AG09309 (cell line): ENCODE data around the gene LARGE1.

Experiments
- DNase-seq: peaks from one replicate; pipeline ENCODE4 v3.0.0-alpha.2; 2010; ENCODE audit warnings: low read depth
- H3K4me3 ChIP-seq: 2 replicates; pipeline ENCODE4 v1.5.1; 2011; ENCODE audit warnings: mild to moderate bottlenecking, low read depth, low read length, moderate library complexity; ENCODE audit not compliant: control insufficient read depth
- TF ChIP-seq, protein P1 (sequence below): IDR thresholded peaks from 2 replicates; pipeline ENCODE4 v1.5.1; 2011; ENCODE audit warnings: mild to moderate bottlenecking, low read depth, low read length, inconsistent platforms; ENCODE audit not compliant: insufficient read depth, control insufficient read depth; ENCODE audit errors: missing control alignments

The LARGE1 gene

DNA sequence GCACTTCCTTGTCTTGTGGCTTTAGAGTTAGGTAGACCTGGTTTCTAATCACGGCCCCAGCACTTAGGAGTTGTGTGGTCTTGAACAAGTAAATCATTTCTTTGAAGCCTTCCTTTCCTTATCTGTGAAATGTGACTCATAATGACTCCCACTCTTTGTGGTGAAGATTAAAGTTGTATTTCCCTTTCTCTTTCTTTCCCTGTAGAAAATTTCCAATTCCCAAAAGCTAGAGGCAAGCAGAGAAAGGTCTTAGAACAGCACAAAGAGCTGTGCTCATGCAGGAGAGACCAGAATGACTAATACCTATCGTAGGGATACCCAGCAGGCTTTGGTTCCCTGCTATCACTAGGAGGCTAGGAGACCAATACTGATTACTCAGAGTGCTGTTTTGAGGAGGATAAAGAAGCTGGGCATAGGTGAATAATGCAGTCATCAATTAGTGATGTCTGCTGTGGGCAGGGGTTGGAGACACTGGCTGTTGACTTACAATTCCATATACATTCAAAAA is 591.4 kb downstream of the LARGE1 start:
- no peak for DNase-seq
- H3K4me3 ChIP-seq = no peak overlapping the region
- TF ChIP-seq, protein P1, sequence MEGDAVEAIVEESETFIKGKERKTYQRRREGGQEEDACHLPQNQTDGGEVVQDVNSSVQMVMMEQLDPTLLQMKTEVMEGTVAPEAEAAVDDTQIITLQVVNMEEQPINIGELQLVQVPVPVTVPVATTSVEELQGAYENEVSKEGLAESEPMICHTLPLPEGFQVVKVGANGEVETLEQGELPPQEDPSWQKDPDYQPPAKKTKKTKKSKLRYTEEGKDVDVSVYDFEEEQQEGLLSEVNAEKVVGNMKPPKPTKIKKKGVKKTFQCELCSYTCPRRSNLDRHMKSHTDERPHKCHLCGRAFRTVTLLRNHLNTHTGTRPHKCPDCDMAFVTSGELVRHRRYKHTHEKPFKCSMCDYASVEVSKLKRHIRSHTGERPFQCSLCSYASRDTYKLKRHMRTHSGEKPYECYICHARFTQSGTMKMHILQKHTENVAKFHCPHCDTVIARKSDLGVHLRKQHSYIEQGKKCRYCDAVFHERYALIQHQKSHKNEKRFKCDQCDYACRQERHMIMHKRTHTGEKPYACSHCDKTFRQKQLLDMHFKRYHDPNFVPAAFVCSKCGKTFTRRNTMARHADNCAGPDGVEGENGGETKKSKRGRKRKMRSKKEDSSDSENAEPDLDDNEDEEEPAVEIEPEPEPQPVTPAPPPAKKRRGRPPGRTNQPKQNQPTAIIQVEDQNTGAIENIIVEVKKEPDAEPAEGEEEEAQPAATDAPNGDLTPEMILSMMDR = no peak

DNA sequence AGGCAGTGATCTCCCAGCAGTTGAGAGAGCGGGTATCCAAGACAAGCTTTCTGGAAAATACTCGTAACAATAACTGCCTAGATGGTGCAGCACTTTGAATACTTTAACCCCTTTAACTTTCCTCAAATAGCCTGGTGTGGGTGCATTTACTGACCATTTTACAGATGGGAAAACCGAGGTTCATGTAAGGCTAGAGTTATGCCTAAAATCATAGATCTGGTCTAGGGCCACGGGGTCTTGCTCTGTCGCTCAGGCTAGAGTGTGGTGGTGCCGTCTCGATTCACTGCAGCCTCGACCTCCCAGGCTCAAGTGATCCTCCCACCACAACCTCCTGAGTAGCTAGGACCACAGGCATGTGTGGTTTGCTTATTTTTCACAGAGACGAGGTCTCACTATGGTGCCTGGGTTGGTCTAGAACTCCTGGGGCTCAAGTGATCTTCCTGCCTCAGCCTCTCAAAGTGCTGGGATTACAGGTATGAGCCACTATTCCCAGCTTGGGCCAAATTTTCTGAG is 592.9 kb downstream of the LARGE1 start:
- H3K4me3 ChIP-seq = no peak overlapping the region
- TF ChIP-seq, protein P1 = no peak
- no peak for DNase-seq

DNA sequence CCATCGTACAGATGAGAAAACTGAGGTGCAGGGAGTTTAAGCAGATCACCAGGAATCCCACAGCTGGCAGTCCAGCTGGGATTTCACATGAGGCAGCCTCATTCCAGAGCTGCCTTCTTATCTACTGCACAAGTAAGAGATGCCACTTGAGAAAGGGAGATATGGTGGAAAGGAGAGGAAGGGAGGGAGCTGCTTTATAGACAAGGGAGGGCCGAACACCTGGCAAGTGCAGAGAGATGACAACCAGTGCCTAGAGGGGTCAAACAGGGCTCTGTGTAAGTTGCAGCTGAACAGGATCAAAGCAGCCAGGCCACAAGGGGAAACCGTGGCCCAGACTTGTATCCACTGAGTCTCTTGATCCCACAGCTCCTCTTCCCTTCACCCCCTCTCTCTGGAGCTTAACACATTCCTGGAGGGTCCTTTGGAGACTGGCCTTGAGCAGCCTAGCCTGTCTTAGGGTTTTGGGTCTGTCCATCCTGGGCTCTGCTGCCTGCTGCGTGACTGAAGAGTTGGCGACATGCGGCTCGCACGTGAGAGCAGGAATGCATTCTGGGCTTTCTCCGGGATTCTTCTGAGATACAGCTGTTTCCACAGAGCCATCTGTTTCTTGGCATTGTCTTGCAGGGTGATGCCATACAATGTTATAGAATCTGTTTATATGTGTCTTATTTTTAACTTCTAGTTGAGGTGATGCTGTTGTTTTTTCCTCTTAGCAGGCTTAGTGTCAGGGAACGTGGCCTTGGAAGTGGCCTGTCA is 593.6 kb downstream of the LARGE1 start:
- no peak overlapping the region for H3K4me3 ChIP-seq
- no peak for DNase-seq
- TF ChIP-seq, protein P1 = no peak

DNA sequence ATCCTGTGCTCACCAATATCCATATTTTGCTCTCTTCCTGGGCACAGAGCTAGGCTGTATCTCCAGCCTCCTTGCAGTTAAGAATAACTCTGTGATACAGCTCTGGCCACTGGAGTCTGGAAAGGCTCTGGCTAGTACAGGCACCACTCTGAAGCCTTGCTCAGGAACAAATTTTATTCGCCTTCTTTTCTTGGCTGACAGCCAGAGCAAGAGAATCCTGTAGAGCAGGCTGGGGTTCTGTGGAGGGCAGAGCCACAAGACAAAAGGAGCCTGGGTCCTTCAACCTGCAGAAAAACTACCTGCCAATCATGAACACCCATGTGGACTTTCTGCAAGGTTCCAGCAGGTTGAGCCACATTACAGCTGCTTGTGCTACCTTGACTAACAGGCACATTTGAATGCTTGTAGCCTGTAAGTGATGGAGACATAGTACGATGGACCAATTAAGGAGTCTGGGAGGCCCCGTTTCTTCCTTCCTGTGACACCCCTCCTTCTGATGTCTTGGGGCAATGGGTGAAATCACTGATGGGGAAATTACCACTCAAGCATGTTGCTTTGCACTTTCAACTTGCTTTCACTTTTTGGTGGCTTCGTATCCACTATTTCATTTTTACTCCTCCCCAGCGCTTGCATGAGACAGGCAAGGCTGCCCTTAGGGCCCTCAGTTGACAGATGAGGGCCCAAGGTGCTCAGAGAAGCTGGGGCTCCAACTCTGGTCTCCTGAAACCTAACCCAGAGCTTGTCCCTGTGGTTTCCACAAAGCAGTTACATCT is 594.9 kb downstream of the LARGE1 start:
- TF ChIP-seq, protein P1 = no peak
- DNase-seq = no peak
- no peak overlapping the region for H3K4me3 ChIP-seq

DNA sequence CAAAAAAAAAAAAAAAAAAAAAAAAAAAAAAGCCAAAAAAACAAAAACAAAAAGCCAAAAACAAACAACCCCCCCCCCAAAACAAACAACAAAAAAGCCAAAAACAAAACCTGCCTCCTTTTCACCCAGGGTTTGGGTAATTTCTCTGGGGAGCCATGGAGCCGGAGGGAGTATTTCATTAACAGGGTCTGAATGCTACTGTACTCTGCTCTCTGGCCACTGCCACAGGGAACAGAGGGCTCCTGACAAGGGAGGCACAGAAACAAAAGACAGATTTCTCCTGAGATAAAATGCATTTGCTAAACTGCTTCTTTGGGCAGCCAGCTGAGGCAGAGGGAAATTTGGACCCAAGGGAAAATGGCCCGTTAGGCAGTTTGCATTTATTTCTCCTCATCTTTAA is 596.0 kb downstream of the LARGE1 start:
- H3K4me3 ChIP-seq = no peak overlapping the region
- TF ChIP-seq, protein P1 = no peak
- DNase-seq = no peak

DNA sequence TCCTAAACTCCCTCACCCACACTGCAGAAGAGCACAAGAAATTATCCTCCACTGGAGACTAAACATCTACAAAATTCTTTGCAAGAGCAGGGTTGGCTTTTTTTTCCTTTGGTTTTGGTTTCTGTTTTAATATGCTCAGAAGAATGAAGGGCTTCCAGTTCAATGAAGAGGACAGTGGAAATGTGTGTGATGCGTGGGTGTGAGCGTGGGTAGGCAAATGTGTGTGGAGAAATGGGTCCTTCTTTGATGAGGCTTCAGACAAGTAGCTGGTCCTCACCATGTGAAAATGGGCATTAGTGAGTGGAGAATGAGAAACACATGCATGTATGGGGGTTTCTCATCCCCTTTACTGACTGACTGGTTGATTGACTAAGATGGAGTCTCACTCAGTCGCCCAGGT is 598.8 kb downstream of the LARGE1 start:
- H3K4me3 ChIP-seq = no peak overlapping the region
- TF ChIP-seq, protein P1 = no peak
- DNase-seq = no peak
